A549 (cell line): Measurements from ENCODE around the gene B3GNT3. TPM values are rescaled to one million over a fixed set of nuclear protein-coding genes. Genes with fewer than 3 reads are reported as not detected.
A peak's percentile ranks its signal among the peaks of the same experiment; 100 is the strongest.

Experiments
- ATAC-seq, 2 experiments: fragments of 200-7000 bp in 1 of 2; fragments of >200 bp in 1 of 2; cut with Nextera tagmentation in 1 of 2; cut with Tn5 transposase in 1 of 2; 3 replicates each; pipeline versions ENCODE4 v1.8.0 to v1.9.1; 2018 to 2020; ENCODE audit warnings: mild to moderate bottlenecking in 1 of 2, moderate library complexity in 1 of 2
- CTCF ChIA-PET: fragments of 300-600 bp; sonication (Branson Sonifier 250); formaldehyde crosslinking; extraction: SDS; loops from one replicate; lab custom pipeline; 2021; ENCODE audit warnings: antibody characterized with exemption, inconsistent platforms; lab: Yijun Ruan, JAX
- POLR2A ChIA-PET: fragments of 350-600 bp; formaldehyde crosslinking; extraction: SDS; loops from one replicate; lab custom pipeline; 2021; ENCODE audit warnings: antibody characterized with exemption, inconsistent platforms; lab: Yijun Ruan, JAX
- DNase-seq, 2 experiments: peaks; one replicate each; pipeline versions ENCODE4 v3.0.0 to v3.0.0-alpha.2; 2011 to 2016; ENCODE audit warnings: low read depth in 1 of 2, low spot score in 1 of 2
- FAIRE-seq: peaks from 2 replicates; lab custom pipeline; 2011; peaks lifted over from hg19 to GRCh38; lab: Jason Lieb, UNC
- H3K27ac ChIP-seq, 2 experiments: fragments of >200 bp; sonication (Bioruptor Twin); formaldehyde crosslinking; 3 replicates each; pipeline ENCODE4 v1.5.1; 2016 to 2017
- H3K4me1 ChIP-seq: fragments of >200 bp; sonication (Bioruptor Twin); formaldehyde crosslinking; 3 replicates; pipeline ENCODE4 v1.6.1; 2016
- H3K4me2 ChIP-seq: fragments of >200 bp; sonication (Bioruptor Twin); formaldehyde crosslinking; 3 replicates; pipeline ENCODE4 v1.6.1; 2016
- H3K4me3 ChIP-seq: fragments of >200 bp; sonication (Bioruptor Twin); formaldehyde crosslinking; 3 replicates; pipeline ENCODE4 v1.5.1; 2016
- H3K9me3 ChIP-seq: fragments of >200 bp; sonication (Bioruptor Twin); formaldehyde crosslinking; 3 replicates; pipeline ENCODE4 v1.6.1; 2016
- CBX2 ChIP-seq: fragments of 200-600 bp; sonication (generic); IDR thresholded peaks from 2 replicates; pipeline ENCODE4 v1.6.1; 2016; ENCODE audit warnings: low read depth, mild to moderate bottlenecking, borderline replicate concordance
- CBX8 ChIP-seq: fragments of 200-600 bp; sonication (generic); IDR thresholded peaks from 2 replicates; pipeline ENCODE4 v1.6.1; 2016
- CEBPB ChIP-seq, 2 experiments: fragments of >200 bp in 1 of 2; sonication (Bioruptor Twin) in 1 of 2; formaldehyde crosslinking in 1 of 2; IDR thresholded peaks; 2 replicates each; pipeline ENCODE4 v1.6.1; 2012 to 2016
- CHD4 ChIP-seq: fragments of 200-600 bp; sonication (generic); IDR thresholded peaks from 2 replicates; pipeline ENCODE4 v1.6.1; 2016; ENCODE audit warnings: antibody characterized with exemption, mild to moderate bottlenecking, borderline replicate concordance
- EHMT2 ChIP-seq: fragments of 200-600 bp; sonication (generic); IDR thresholded peaks from 2 replicates; pipeline ENCODE4 v1.6.1; 2016; ENCODE audit warnings: antibody characterized with exemption, low read depth, mild to moderate bottlenecking, moderate library complexity
- ELK1 ChIP-seq: fragments of 150-350 bp; IDR thresholded peaks from 2 replicates; pipeline ENCODE4 v1.6.1; 2014; ENCODE audit warnings: low read depth, mild to moderate bottlenecking, low read length
- ESRRA ChIP-seq: fragments of 150-350 bp; IDR thresholded peaks from 2 replicates; pipeline ENCODE4 v1.6.1; 2014; ENCODE audit warnings: mild to moderate bottlenecking, low read length, borderline replicate concordance
- FOSB ChIP-seq: fragments of 250-450 bp; sonication (Bioruptor Pico); IDR thresholded peaks from 2 replicates; pipeline ENCODE4 v1.5.0; 2020; ENCODE audit warnings: mild to moderate bottlenecking, moderate library complexity
- FOSL2 ChIP-seq, 2 experiments: fragments of 450-650 bp in 1 of 2; fragments of >200 bp in 1 of 2; sonication (Bioruptor Twin) in 1 of 2; formaldehyde crosslinking; IDR thresholded peaks; 2 replicates each; pipeline versions ENCODE4 v1.5.0 to v1.6.1; 2016 to 2020; ENCODE audit warnings: mild to moderate bottlenecking in 1 of 2, moderate library complexity in 1 of 2
- FOXS1 ChIP-seq: fragments of 250-450 bp; sonication (Bioruptor Pico); IDR thresholded peaks from 2 replicates; pipeline ENCODE4 v1.5.0; 2020; ENCODE audit warnings: mild to moderate bottlenecking, moderate library complexity
- HDAC2 ChIP-seq: fragments of 200-600 bp; sonication (generic); IDR thresholded peaks from 2 replicates; pipeline ENCODE4 v1.6.1; 2016
- HOXA7 ChIP-seq: fragments of 250-450 bp; sonication (Bioruptor Pico); IDR thresholded peaks from 2 replicates; pipeline ENCODE4 v1.5.0; 2020; ENCODE audit warnings: mild to moderate bottlenecking, moderate library complexity
- HOXB13 ChIP-seq: fragments of 250-450 bp; sonication (Bioruptor Pico); IDR thresholded peaks from 2 replicates; pipeline ENCODE4 v1.5.0; 2020; ENCODE audit warnings: low read depth, mild to moderate bottlenecking, moderate library complexity
- HOXB5 ChIP-seq: fragments of 250-450 bp; sonication (Bioruptor Pico); IDR thresholded peaks from 2 replicates; pipeline ENCODE4 v1.5.0; 2020; ENCODE audit warnings: mild to moderate bottlenecking, moderate library complexity
- JUN ChIP-seq, 2 experiments: fragments of >200 bp; sonication (Bioruptor Twin); formaldehyde crosslinking; IDR thresholded peaks; 2 replicates in 1 of 2; 3 replicates in 1 of 2; pipeline ENCODE4 v1.6.1; 2016 to 2017
- JUNB ChIP-seq: fragments of >200 bp; sonication (Bioruptor Twin); formaldehyde crosslinking; IDR thresholded peaks from 2 replicates; pipeline ENCODE4 v1.6.1; 2016
- MAZ ChIP-seq: fragments of 150-350 bp; IDR thresholded peaks from 2 replicates; pipeline ENCODE4 v1.6.1; 2014; ENCODE audit warnings: antibody characterized with exemption, low read depth, low read length, borderline replicate concordance
- MYC ChIP-seq: IDR thresholded peaks from 2 replicates; pipeline ENCODE4 v1.6.1; 2012; ENCODE audit warnings: mild to moderate bottlenecking, inconsistent platforms, low read length, improper control_type of control experiment, borderline replicate concordance
- NFE2L2 ChIP-seq: fragments of 150-350 bp; conservative IDR thresholded peaks from 2 replicates; pipeline ENCODE4 v1.6.1; 2014; ENCODE audit warnings: low read length
- NPAS2 ChIP-seq: fragments of 250-450 bp; sonication (Bioruptor Pico); IDR thresholded peaks from 2 replicates; pipeline ENCODE4 v1.8.0; 2022; ENCODE audit warnings: mild to moderate bottlenecking, moderate library complexity, borderline replicate concordance
- NR3C1 ChIP-seq: fragments of >200 bp; sonication (Bioruptor Twin); formaldehyde crosslinking; IDR thresholded peaks from 3 replicates; pipeline ENCODE4 v1.6.1; 2017
- PBX3 ChIP-seq: IDR thresholded peaks from 2 replicates; pipeline ENCODE4 v1.6.1; 2012
- POLR2A ChIP-seq: IDR thresholded peaks from 2 replicates; pipeline ENCODE4 v1.6.1; 2012; ENCODE audit warnings: mild to moderate bottlenecking, low read length
- RAD21 ChIP-seq, 2 experiments: fragments of >200 bp in 1 of 2; sonication (Bioruptor Twin) in 1 of 2; formaldehyde crosslinking in 1 of 2; IDR thresholded peaks in 1 of 2; conservative IDR thresholded peaks in 1 of 2; 2 replicates in 1 of 2; 3 replicates in 1 of 2; pipeline ENCODE4 v1.6.1; 2012 to 2018; ENCODE audit warnings: inconsistent platforms in 1 of 2
- RARB ChIP-seq: fragments of 250-450 bp; sonication (Bioruptor Pico); IDR thresholded peaks from 2 replicates; pipeline ENCODE4 v1.8.0; 2021; ENCODE audit warnings: mild to moderate bottlenecking, moderate library complexity
- RCOR1 ChIP-seq: fragments of 150-350 bp; IDR thresholded peaks from 2 replicates; pipeline ENCODE4 v1.6.1; 2014; ENCODE audit warnings: antibody characterized with exemption, low read length, low read depth
- RNF2 ChIP-seq: fragments of 200-600 bp; sonication (generic); IDR thresholded peaks from 2 replicates; pipeline ENCODE4 v1.6.1; 2016; ENCODE audit warnings: low read depth, mild to moderate bottlenecking, antibody characterized with exemption, moderate library complexity, borderline replicate concordance
- SREBF2 ChIP-seq: fragments of 450-650 bp; IDR thresholded peaks from 2 replicates; pipeline ENCODE4 v1.6.1; 2014; ENCODE audit warnings: mild to moderate bottlenecking, moderate library complexity
- TFCP2L1 ChIP-seq: fragments of 250-450 bp; sonication (Bioruptor Pico); IDR thresholded peaks from 2 replicates; pipeline ENCODE4 v1.5.0; 2021; ENCODE audit warnings: mild to moderate bottlenecking
- TP53 ChIP-seq: fragments of 250-450 bp; sonication (Bioruptor Pico); IDR thresholded peaks from 2 replicates; pipeline ENCODE4 v1.5.0; 2021; ENCODE audit warnings: mild to moderate bottlenecking, moderate library complexity
- ZFP36 ChIP-seq: fragments of 450-650 bp; IDR thresholded peaks from 2 replicates; pipeline ENCODE4 v1.6.1; 2014; ENCODE audit warnings: borderline replicate concordance; ENCODE audit not compliant: partially characterized antibody
- WGBS: methylation state at CpG from one replicate; pipeline ENCODE4 v1.1.6; 2017; ENCODE audit errors: missing lambda C conversion rate; 5-methylcytosine and 5-hydroxymethylcytosine counted together
- polyA minus RNA-seq: library from RNA; depleted of rRNA, polyadenylated mRNA; stranded (reverse); fragments of >200 nt; gene quantifications from 2 replicates; pipeline ENCODE4 v1.2.3, GENCODE V29; 2011; rRNA and poly(A)+ RNA removed
- polyA plus RNA-seq, 4 experiments: library from polyadenylated mRNA; depleted of rRNA in 3 of 4; stranded (reverse); fragments of >200 nt; fragmentation: RNase III in 1 of 4; extraction: RNeasy Plus Mini Kit Qiagen cat#74134 plus additional on column Dnase treatment in 1 of 4; gene quantifications; 2 replicates in 3 of 4; 3 replicates in 1 of 4; pipeline ENCODE4 v1.2.3, GENCODE V29; 2011 to 2017
- TF ChIP-seq, protein P1 (sequence below): IDR thresholded peaks from 2 replicates; pipeline ENCODE4 v1.6.1; 2012
- TF ChIP-seq, protein P2 (sequence below): IDR thresholded peaks from 2 replicates; pipeline ENCODE4 v1.6.1; 2012; ENCODE audit warnings: low read depth, borderline replicate concordance
- TF ChIP-seq, protein P3 (sequence below): fragments of 200-600 bp; sonication (generic); IDR thresholded peaks from 2 replicates; pipeline ENCODE4 v1.6.1; 2016; ENCODE audit warnings: antibody characterized with exemption, mild to moderate bottlenecking, moderate library complexity

Gene B3GNT3
- polyA plus RNA-seq (2011; rRNA removed) (2.7 and 4.8 TPM in 2 replicates), polyA plus RNA-seq (2017; fragmentation: RNase III; extraction: RNeasy Plus Mini Kit Qiagen cat#74134 plus additional on column Dnase treatment) (1.6 to 2.4 TPM (median 1.8 TPM) in 3 replicates), polyA minus RNA-seq (3.0 and 3.3 TPM in 2 replicates)
- polyA plus RNA-seq (2012; cell fraction: cytosol; rRNA removed), result 0.61 and 0.80 TPM in 2 replicates
- 2.0 and 2.8 TPM in 2 replicates for polyA plus RNA-seq (2012; cell fraction: nucleus; rRNA removed)

DNA sequence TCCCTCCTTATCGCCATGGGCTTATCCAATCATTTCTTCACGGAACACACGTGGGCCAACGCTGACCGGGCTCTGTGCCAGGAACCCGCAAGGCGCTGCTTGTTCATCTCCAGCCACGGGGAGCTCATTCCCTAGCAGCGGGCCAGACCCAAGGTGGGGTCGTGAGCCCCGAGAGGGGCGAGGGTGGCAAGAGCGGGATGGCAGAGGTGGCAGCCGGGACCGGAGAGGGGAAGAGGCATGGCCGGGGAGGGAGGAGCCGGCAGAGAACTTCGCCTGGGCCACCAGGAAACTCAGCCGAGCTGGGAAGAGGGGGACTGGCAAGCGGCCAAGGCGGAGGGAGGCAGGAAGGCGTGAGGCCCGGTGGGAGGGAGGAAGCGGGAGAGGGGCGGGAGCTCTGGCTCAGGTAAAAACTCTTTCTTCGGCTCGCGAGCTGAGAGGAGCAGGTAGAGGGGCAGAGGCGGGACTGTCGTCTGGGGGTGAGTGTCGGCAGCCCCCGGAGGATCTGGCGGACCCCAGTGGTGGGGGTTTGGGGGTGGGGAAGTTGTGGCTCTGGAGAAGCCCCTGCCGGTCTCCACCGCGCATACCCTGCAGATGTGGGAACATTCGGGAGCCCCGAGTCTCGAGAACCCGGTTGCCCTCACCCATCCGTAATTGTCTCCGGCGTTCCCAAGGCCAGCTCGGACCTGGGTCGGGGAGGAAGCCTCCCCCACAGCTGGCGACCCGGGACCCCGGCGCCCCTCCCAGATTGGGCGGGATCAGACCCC is at the start of gene B3GNT3:
Gene B3GNT3 (plus strand): TSS at position 408 of the 764 bp plus-strand sequence. CDS start 12,670 bp downstream, outside the sequence.
- peak; percentile 60 to 65 for ATAC-seq
- ChIA-PET CTCF (interaction anchor here (0.5 to 3.3 kb wide), 8 partner anchors 10 to 398 kb away, joined by 3 to 19 read pairs (median 4); no protein-coding TSS in a partner anchor), POLR2A (interaction anchor here (0.6 to 0.8 kb wide), 2 partner anchors 36 to 488 kb away, joined by 3 to 4 read pairs; no protein-coding TSS in a partner anchor)
- H3K4me2 ChIP-seq, result peak within 1 kb of the TSS; percentile 79
- no peak for FAIRE-seq
- H3K4me1 ChIP-seq, result peaks cover 52% of the 10 kb centered on the region
- H3K27ac ChIP-seq, result peak within 1 kb of the TSS; percentile 85 to 91
- DNase-seq, result peak; percentile 47 to 72
- H3K9me3 ChIP-seq, result no peaks in the 10 kb centered on the region
- H3K4me3 ChIP-seq, result peak within 1 kb of the TSS; percentile 50
- WGBS, result 4% methylated on average over 9 of the region's 50 CpGs
- 0 out of 2 replicates have a peak, but pooled peaks have one; percentile 36 for TF ChIP-seq HDAC2
- TF ChIP-seq NFE2L2, result no peak
- no peak for TF ChIP-seq MAZ
- peak; percentile 74 for TF ChIP-seq ZFP36
- no peak for TF ChIP-seq SREBF2
- TF ChIP-seq JUNB, result no peak
- no peak for TF ChIP-seq CBX8
- no peak for TF ChIP-seq HOXB5 (CRISPR knock-in tag)
- TF ChIP-seq ESRRA, result no peak
- 0 out of 5 replicates have a peak, but pooled peaks of 1 of the 2 experiments have one; percentile 24 for TF ChIP-seq JUN (IDR thresholded peaks at IDR 0.05)
- TF ChIP-seq FOSL2 (IDR thresholded peaks at IDR 0.05), result no peak
- 0 out of 2 replicates have a peak, but pooled peaks have one; percentile 8 for TF ChIP-seq FOSL2 (CRISPR knock-in tag; IDR thresholded peaks at IDR 0.05)
- no peak for TF ChIP-seq CBX2
- TF ChIP-seq HOXA7, result no peak
- no peak for TF ChIP-seq RNF2
- TF ChIP-seq NR3C1, result no peak
- TF ChIP-seq TP53 (CRISPR knock-in tag), result no peak
- TF ChIP-seq, protein P1, sequence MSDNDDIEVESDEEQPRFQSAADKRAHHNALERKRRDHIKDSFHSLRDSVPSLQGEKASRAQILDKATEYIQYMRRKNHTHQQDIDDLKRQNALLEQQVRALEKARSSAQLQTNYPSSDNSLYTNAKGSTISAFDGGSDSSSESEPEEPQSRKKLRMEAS, result peak; percentile 45; the same call in 1 of the 2 replicates
- TF ChIP-seq, protein P2, sequence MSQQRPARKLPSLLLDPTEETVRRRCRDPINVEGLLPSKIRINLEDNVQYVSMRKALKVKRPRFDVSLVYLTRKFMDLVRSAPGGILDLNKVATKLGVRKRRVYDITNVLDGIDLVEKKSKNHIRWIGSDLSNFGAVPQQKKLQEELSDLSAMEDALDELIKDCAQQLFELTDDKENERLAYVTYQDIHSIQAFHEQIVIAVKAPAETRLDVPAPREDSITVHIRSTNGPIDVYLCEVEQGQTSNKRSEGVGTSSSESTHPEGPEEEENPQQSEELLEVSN, result 0 out of 2 replicates have a peak, but pooled peaks have one; percentile 36
- TF ChIP-seq FOXS1 (CRISPR knock-in tag), result no peak
- TF ChIP-seq RARB (CRISPR knock-in tag), result no peak
- TF ChIP-seq CEBPB (IDR thresholded peaks at IDR 0.05), result no peak
- no peak for TF ChIP-seq NPAS2 (CRISPR knock-in tag)
- no peak for TF ChIP-seq RAD21 (conservative IDR thresholded peaks at IDR 0.05 in 1 of 2, IDR thresholded peaks at IDR 0.05 in 1 of 2)
- TF ChIP-seq CHD4, result peak; percentile 80; the same call in 1 of the 2 replicates
- no peak for TF ChIP-seq TFCP2L1 (CRISPR knock-in tag)
- no peak for TF ChIP-seq ELK1
- TF ChIP-seq POLR2A, result no peak
- no peak for TF ChIP-seq PBX3
- no peak for TF ChIP-seq HOXB13 (CRISPR knock-in tag)
- TF ChIP-seq MYC, result no peak
- TF ChIP-seq RCOR1, result no peak
- no peak for TF ChIP-seq FOSB (CRISPR knock-in tag)
- TF ChIP-seq, protein P3, sequence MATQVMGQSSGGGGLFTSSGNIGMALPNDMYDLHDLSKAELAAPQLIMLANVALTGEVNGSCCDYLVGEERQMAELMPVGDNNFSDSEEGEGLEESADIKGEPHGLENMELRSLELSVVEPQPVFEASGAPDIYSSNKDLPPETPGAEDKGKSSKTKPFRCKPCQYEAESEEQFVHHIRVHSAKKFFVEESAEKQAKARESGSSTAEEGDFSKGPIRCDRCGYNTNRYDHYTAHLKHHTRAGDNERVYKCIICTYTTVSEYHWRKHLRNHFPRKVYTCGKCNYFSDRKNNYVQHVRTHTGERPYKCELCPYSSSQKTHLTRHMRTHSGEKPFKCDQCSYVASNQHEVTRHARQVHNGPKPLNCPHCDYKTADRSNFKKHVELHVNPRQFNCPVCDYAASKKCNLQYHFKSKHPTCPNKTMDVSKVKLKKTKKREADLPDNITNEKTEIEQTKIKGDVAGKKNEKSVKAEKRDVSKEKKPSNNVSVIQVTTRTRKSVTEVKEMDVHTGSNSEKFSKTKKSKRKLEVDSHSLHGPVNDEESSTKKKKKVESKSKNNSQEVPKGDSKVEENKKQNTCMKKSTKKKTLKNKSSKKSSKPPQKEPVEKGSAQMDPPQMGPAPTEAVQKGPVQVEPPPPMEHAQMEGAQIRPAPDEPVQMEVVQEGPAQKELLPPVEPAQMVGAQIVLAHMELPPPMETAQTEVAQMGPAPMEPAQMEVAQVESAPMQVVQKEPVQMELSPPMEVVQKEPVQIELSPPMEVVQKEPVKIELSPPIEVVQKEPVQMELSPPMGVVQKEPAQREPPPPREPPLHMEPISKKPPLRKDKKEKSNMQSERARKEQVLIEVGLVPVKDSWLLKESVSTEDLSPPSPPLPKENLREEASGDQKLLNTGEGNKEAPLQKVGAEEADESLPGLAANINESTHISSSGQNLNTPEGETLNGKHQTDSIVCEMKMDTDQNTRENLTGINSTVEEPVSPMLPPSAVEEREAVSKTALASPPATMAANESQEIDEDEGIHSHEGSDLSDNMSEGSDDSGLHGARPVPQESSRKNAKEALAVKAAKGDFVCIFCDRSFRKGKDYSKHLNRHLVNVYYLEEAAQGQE, result no peak
- TF ChIP-seq EHMT2, result no peak
